ENCODE data around the gene MYO9B.

GRCh38 chr19:17232258-17232657 is 156.7 kb downstream of the MYO9B start:
- TF ChIP-seq CTCF (IDR thresholded peaks at IDR 0.05) (no peak), REST (IDR thresholded peaks at IDR 0.05; ENCODE audit: insufficient read depth in 1 of 2, low read depth in 2 of 2, low read length in 1 of 2) (no peak)

Data from Panc1 (cell line).